ENCODE measurements around the gene SLC5A2.
A peak's percentile ranks its signal among the peaks of the same experiment; 100 is the strongest.

- TF ChIP-seq CTCF (IDR thresholded peaks at IDR 0.05) (peak; percentile 19 to 61 (median 44)), POLR2A (IDR thresholded peaks at IDR 0.05) (peak; percentile 70 to 81)
Measured at GRCh38 chr16:31458844-31459686, 23.9 kb upstream of the SLC5A2 start, which contains the start of gene ARMC5.

All from adrenal gland (tissue), 5 donors.